Activated CD4-positive, alpha-beta memory T cell treated with anti-CD3 and anti-CD28 coated beads, Interleukin-2, amount 10 ng/mL, durations not matched to agents 7 days and 5 days (primary cell): ENCODE measurements around the gene MEA1. TPM values are rescaled to one million over a fixed set of nuclear protein-coding genes. Genes with fewer than 3 reads are reported as not detected.

ENCODE experiments used
- CTCF ChIA-PET: fragments of 350-600 bp; sonication (Branson Sonifier 250); formaldehyde crosslinking; loops from one replicate; lab custom pipeline; 2021; ENCODE audit warnings: antibody characterized with exemption, inconsistent platforms; lab: Charles Lee
- POLR2A ChIA-PET: fragments of 350-600 bp; sonication (Branson Sonifier 250); formaldehyde crosslinking; loops from one replicate; lab custom pipeline; 2021; ENCODE audit warnings: antibody characterized with exemption; lab: Charles Lee
- DNase-seq: peaks from one replicate; pipeline ENCODE4 v3.0.0-alpha.2; 2020
- H3K27ac Mint-ChIP-seq: one replicate; pipeline ENCODE4 v1.8.0; 2021; ENCODE audit warnings: mild to moderate bottlenecking, mixed read lengths
- H3K27me3 Mint-ChIP-seq: one replicate; pipeline ENCODE4 v1.8.0; 2021; ENCODE audit warnings: mixed read lengths
- H3K36me3 Mint-ChIP-seq: one replicate; pipeline ENCODE4 v1.8.0; 2021; ENCODE audit warnings: low read depth, mixed read lengths
- H3K4me1 Mint-ChIP-seq: one replicate; pipeline ENCODE4 v1.8.0; 2021; ENCODE audit warnings: mixed read lengths
- H3K4me3 Mint-ChIP-seq: one replicate; pipeline ENCODE4 v1.8.0; 2021; ENCODE audit warnings: mild to moderate bottlenecking, mixed read lengths
- H3K9me3 Mint-ChIP-seq: one replicate; pipeline ENCODE4 v1.8.0; 2021; ENCODE audit warnings: mixed read lengths
- total RNA-seq, 2 experiments: library from RNA; stranded (reverse); gene quantifications; one replicate each; pipeline ENCODE4 v1.2.3, GENCODE V29; 2021

MEA1 gene
- total RNA-seq, 2 experiments from 2014 or later, result 56.6 to 60.6 TPM

- peaks cover 61% of the 10 kb centered on the region for H3K4me1 Mint-ChIP-seq
These were observed 3.2 kb upstream of the MEA1 start for GRCh38 chr6:43016943-43017334.

GRCh38 chr6:43016176-43016942 lies 2.6 kb upstream of the MEA1 start:
- DNase-seq, result no peak
- POLR2A ChIA-PET, result interaction anchor here (1.0 to 4.0 kb wide), 4 partner anchors 32 to 629 kb away, joined by 3 to 21 read pairs (median 6); partner anchors contain the start of genes KLC4, MRPL2, PEX6 and PPP2R5D
- H3K36me3 Mint-ChIP-seq, result peaks cover 60% of the 10 kb centered on the region
- H3K9me3 Mint-ChIP-seq, result no peaks in the 10 kb centered on the region
- H3K27ac Mint-ChIP-seq, result no peak overlapping the region
- CTCF ChIA-PET, result no interaction called here
- no peaks in the 10 kb centered on the region for H3K27me3 Mint-ChIP-seq
- H3K4me1 Mint-ChIP-seq, result peaks cover 65% of the 10 kb centered on the region
- peak overlapping the region; percentile 27 for H3K4me3 Mint-ChIP-seq

More at GRCh38 chr6:43016943-43017334, 3.2 kb upstream of the MEA1 start:
- DNase-seq, result no peak
- Mint-ChIP-seq H3K27me3 (no peaks in the 10 kb centered on the region), H3K36me3 (peaks cover 58% of the 10 kb centered on the region), H3K4me3 (no peak overlapping the region), H3K9me3 (no peaks in the 10 kb centered on the region), H3K27ac (no peak overlapping the region)
- ChIA-PET POLR2A (interaction anchor here (1.4 to 1.6 kb wide), 2 partner anchors 38 to 42 kb away, joined by 3 to 8 read pairs; partner anchors contain the start of genes KLC4, MRPL2 and PEX6), CTCF (no interaction called here)

GRCh38 chr6:43014434-43014909 lies 726 bp upstream of the MEA1 start:
- Mint-ChIP-seq H3K27me3 (no peaks in the 10 kb centered on the region), H3K4me3 (peak overlapping the region; percentile 93), H3K36me3 (peaks cover 63% of the 10 kb centered on the region), H3K27ac (peak overlapping the region; percentile 82), H3K4me1 (peaks cover 62% of the 10 kb centered on the region), H3K9me3 (no peaks in the 10 kb centered on the region)
- POLR2A ChIA-PET, result interaction anchor here (0.6 to 4.2 kb wide), 17 partner anchors 8 to 243 kb away, joined by 3 to 40 read pairs (median 4); partner anchors contain the start of genes CNPY3, CUL7, KLC4 and MRPL2
- no peak for DNase-seq
- CTCF ChIA-PET, result interaction anchor here (0.7 to 2.0 kb wide), 12 partner anchors 8 to 160 kb away, joined by 3 to 9 read pairs (median 4); partner anchors contain the start of genes CNPY3, CUL7, PEX6 and PPP2R5D

GRCh38 chr6:43013097-43013842 lies 476 bp downstream of the MEA1 start:
- no peaks in the 10 kb centered on the region for H3K9me3 Mint-ChIP-seq
- peak overlapping the region; percentile 82 for H3K27ac Mint-ChIP-seq
- no peaks in the 10 kb centered on the region for H3K27me3 Mint-ChIP-seq
- ChIA-PET POLR2A (interaction anchor here (0.7 to 4.2 kb wide), 17 partner anchors 8 to 503 kb away, joined by 3 to 40 read pairs (median 4); partner anchors contain the start of genes CNPY3, CUL7, KLC4 and MRPL2), CTCF (interaction anchor here (0.6 to 2.0 kb wide), 10 partner anchors 8 to 131 kb away, joined by 3 to 9 read pairs (median 4); partner anchors contain the start of genes CNPY3, CUL7, PPP2R5D and RRP36)
- H3K4me1 Mint-ChIP-seq, result peaks cover 62% of the 10 kb centered on the region
- H3K4me3 Mint-ChIP-seq, result peak overlapping the region; percentile 93
- no peak for DNase-seq
- H3K36me3 Mint-ChIP-seq, result peaks cover 64% of the 10 kb centered on the region

GRCh38 chr6:43012364-43012763 lies 1.4 kb downstream of the MEA1 start:
- H3K27me3 Mint-ChIP-seq, result no peaks in the 10 kb centered on the region
- peaks cover 53% of the 10 kb centered on the region for H3K4me1 Mint-ChIP-seq
- H3K9me3 Mint-ChIP-seq, result no peaks in the 10 kb centered on the region
- POLR2A ChIA-PET, result interaction anchor here (0.7 to 4.2 kb wide), 11 partner anchors 9 to 504 kb away, joined by 3 to 40 read pairs (median 4); partner anchors contain the start of genes CNPY3, CUL7, PEX6 and POLR1C
- H3K36me3 Mint-ChIP-seq, result peaks cover 64% of the 10 kb centered on the region
- H3K4me3 Mint-ChIP-seq, result peak overlapping the region; percentile 93
- no peak for DNase-seq
- peak overlapping the region; percentile 27 for H3K27ac Mint-ChIP-seq
- CTCF ChIA-PET, result interaction anchor here (1.1 to 1.4 kb wide), 4 partner anchors 9 to 132 kb away, joined by 3 to 4 read pairs (median 4); partner anchors contain the start of genes CUL7, PPP2R5D and RRP36

- CTCF ChIA-PET, result interaction anchor here (0.7 to 1.4 kb wide), 2 partner anchors 27 to 167 kb away, joined by 3 read pairs; partner anchors contain the start of gene PPP2R5D
- POLR2A ChIA-PET, result interaction anchor here (0.9 to 4.2 kb wide), 5 partner anchors 8 to 32 kb away, joined by 3 to 40 read pairs (median 4); partner anchors contain the start of genes PEX6, PPP2R5D and RRP36
- Mint-ChIP-seq H3K4me1 (peaks cover 45% of the 10 kb centered on the region), H3K27me3 (no peaks in the 10 kb centered on the region), H3K9me3 (no peaks in the 10 kb centered on the region), H3K4me3 (no peak overlapping the region), H3K27ac (no peak overlapping the region), H3K36me3 (peaks cover 66% of the 10 kb centered on the region)
- DNase-seq, result no peak
These were observed 2.5 kb downstream of the MEA1 start for GRCh38 chr6:43011207-43011606.

GRCh38 chr6:43009124-43009523 lies 4.6 kb downstream of the MEA1 start:
- Mint-ChIP-seq H3K4me1 (peaks cover 32% of the 10 kb centered on the region), H3K36me3 (peaks cover 68% of the 10 kb centered on the region), H3K27ac (no peak overlapping the region), H3K27me3 (no peaks in the 10 kb centered on the region), H3K9me3 (no peaks in the 10 kb centered on the region), H3K4me3 (no peak overlapping the region)
- peak; percentile 47 for DNase-seq
- ChIA-PET POLR2A (interaction anchor here (0.6 kb wide), 1 partner anchor 25 kb away, joined by 3 read pairs; the partner anchor contains the start of gene PPP2R5D), CTCF (interaction anchor here (0.8 kb wide), 1 partner anchor 25 kb away, joined by 3 read pairs; the partner anchor contains the start of gene PPP2R5D)

GRCh38 chr6:43007126-43007525 lies 6.6 kb downstream of the MEA1 start:
- H3K27ac Mint-ChIP-seq, result no peak overlapping the region
- peaks cover 54% of the 10 kb centered on the region for H3K36me3 Mint-ChIP-seq
- peaks cover 14% of the 10 kb centered on the region for H3K4me1 Mint-ChIP-seq

GRCh38 chr6:43006251-43006650 lies 7.5 kb downstream of the MEA1 start:
- POLR2A ChIA-PET, result interaction anchor here (0.8 kb wide), 1 partner anchor 27 kb away, joined by 3 read pairs; the partner anchor contains the start of gene PEX6
- Mint-ChIP-seq H3K4me3 (no peak overlapping the region), H3K36me3 (peaks cover 45% of the 10 kb centered on the region), H3K27ac (no peak overlapping the region), H3K9me3 (no peaks in the 10 kb centered on the region), H3K4me1 (peaks cover 6% of the 10 kb centered on the region), H3K27me3 (no peaks in the 10 kb centered on the region)
- DNase-seq, result no peak
- CTCF ChIA-PET, result interaction anchor here (1.3 kb wide), 1 partner anchor 10 kb away, joined by 4 read pairs; no protein-coding TSS in a partner anchor

More at GRCh38 chr6:43007126-43007525, 6.6 kb downstream of the MEA1 start:
- DNase-seq, result no peak
- ChIA-PET POLR2A (interaction anchor here (0.8 to 1.0 kb wide), 2 partner anchors 9 to 12 kb away, joined by 3 read pairs; no protein-coding TSS in a partner anchor), CTCF (interaction anchor here (1.2 to 2.3 kb wide), 2 partner anchors 65 to 136 kb away, joined by 3 to 9 read pairs; no protein-coding TSS in a partner anchor)
- no peaks in the 10 kb centered on the region for H3K27me3 Mint-ChIP-seq
- no peaks in the 10 kb centered on the region for H3K9me3 Mint-ChIP-seq
- H3K4me3 Mint-ChIP-seq, result no peak overlapping the region

GRCh38 chr6:43005844-43006243 lies 7.9 kb downstream of the MEA1 start:
- CTCF ChIA-PET, result interaction anchor here (1.3 kb wide), 1 partner anchor 10 kb away, joined by 4 read pairs; no protein-coding TSS in a partner anchor
- peaks cover 41% of the 10 kb centered on the region for H3K36me3 Mint-ChIP-seq
- H3K4me3 Mint-ChIP-seq, result no peak overlapping the region
- no peak for DNase-seq
- no peaks in the 10 kb centered on the region for H3K27me3 Mint-ChIP-seq
- no peak overlapping the region for H3K27ac Mint-ChIP-seq
- no peaks in the 10 kb centered on the region for H3K9me3 Mint-ChIP-seq
- H3K4me1 Mint-ChIP-seq, result peaks cover 6% of the 10 kb centered on the region
- POLR2A ChIA-PET, result interaction anchor here (0.8 kb wide), 1 partner anchor 26 kb away, joined by 3 read pairs; the partner anchor contains the start of gene PEX6

GRCh38 chr6:43001843-43002242 lies 11.9 kb downstream of the MEA1 start:
- no peak for DNase-seq
- POLR2A ChIA-PET, result interaction anchor here (1.2 kb wide), 1 partner anchor 23 kb away, joined by 4 read pairs; the partner anchor contains the start of gene PEX6
- no peaks in the 10 kb centered on the region for H3K9me3 Mint-ChIP-seq
- H3K4me1 Mint-ChIP-seq, result peaks cover 3% of the 10 kb centered on the region
- CTCF ChIA-PET, result no interaction called here
- peaks cover 10% of the 10 kb centered on the region for H3K36me3 Mint-ChIP-seq
- H3K27ac Mint-ChIP-seq, result no peak overlapping the region
- no peaks in the 10 kb centered on the region for H3K27me3 Mint-ChIP-seq
- H3K4me3 Mint-ChIP-seq, result no peak overlapping the region
